Fibroblast of villous mesenchyme (primary cell): ENCODE results near the gene CGB7. TPM values are rescaled to one million over a fixed set of nuclear protein-coding genes. Genes with fewer than 3 reads are reported as not detected.
"Not testable (repeated sequence)": the region's sequence is repeated elsewhere in the genome, so short reads cannot be mapped to it uniquely, and the experiment has no call there.

Source experiments
- DNase-seq: peaks from one replicate; pipeline ENCODE4 v3.0.0-alpha.2; 2010; ENCODE audit warnings: low read depth
- H3K4me3 ChIP-seq: 2 replicates; pipeline ENCODE4 v1.5.1; 2011; ENCODE audit warnings: low read depth, mild to moderate bottlenecking, low read length
- total RNA-seq: library from RNA; depleted of rRNA; stranded (reverse); fragments of >200 nt; gene quantifications from 2 replicates; pipeline ENCODE4 v1.2.3, GENCODE V29; 2012
- TF ChIP-seq, protein P1 (sequence below): IDR thresholded peaks from 2 replicates; pipeline ENCODE4 v1.5.1; 2012; ENCODE audit warnings: low read depth, mild to moderate bottlenecking, low read length; ENCODE audit not compliant: insufficient read depth

CGB7 gene
- total RNA-seq, 1 donor = under 0.01 TPM

DNA sequence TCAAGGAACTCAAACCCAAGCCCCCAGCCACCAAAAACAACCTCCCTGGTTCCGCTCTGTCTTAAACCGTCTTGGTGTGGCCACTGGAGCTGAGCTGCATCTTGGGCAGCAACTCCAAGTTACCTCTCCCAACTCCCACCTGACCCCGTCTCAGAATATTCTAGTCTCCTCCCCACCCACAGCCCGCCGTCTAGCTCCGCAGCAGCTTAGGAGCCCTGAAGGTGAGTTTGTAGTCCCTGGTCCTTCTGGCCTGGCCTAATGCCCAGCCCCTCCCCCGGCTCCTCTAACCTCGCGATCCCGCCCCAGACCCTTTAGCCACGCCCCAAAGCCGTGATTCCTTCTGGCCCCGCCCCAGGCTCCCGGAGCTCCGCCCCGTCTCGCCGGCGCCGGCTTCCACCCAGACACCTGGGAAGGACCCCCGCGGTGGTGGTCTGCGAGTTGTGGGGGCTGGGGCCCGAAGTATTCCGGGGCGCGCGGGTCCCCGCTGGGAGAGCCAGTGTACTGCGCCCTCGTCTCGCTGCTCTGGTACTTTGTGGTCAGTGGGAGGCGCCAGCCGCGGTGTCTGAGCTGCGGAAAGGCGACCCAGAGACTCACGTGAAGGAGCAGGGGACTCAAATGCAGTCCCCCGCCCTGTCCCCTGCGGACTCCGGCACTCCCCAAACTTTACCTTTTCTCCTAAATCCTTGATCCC is 38.2 kb downstream of the CGB7 start:
- peak overlapping the region; percentile 55 for H3K4me3 ChIP-seq
- TF ChIP-seq, protein P1, sequence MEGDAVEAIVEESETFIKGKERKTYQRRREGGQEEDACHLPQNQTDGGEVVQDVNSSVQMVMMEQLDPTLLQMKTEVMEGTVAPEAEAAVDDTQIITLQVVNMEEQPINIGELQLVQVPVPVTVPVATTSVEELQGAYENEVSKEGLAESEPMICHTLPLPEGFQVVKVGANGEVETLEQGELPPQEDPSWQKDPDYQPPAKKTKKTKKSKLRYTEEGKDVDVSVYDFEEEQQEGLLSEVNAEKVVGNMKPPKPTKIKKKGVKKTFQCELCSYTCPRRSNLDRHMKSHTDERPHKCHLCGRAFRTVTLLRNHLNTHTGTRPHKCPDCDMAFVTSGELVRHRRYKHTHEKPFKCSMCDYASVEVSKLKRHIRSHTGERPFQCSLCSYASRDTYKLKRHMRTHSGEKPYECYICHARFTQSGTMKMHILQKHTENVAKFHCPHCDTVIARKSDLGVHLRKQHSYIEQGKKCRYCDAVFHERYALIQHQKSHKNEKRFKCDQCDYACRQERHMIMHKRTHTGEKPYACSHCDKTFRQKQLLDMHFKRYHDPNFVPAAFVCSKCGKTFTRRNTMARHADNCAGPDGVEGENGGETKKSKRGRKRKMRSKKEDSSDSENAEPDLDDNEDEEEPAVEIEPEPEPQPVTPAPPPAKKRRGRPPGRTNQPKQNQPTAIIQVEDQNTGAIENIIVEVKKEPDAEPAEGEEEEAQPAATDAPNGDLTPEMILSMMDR = no peak
- peak; percentile 68 for DNase-seq

DNA sequence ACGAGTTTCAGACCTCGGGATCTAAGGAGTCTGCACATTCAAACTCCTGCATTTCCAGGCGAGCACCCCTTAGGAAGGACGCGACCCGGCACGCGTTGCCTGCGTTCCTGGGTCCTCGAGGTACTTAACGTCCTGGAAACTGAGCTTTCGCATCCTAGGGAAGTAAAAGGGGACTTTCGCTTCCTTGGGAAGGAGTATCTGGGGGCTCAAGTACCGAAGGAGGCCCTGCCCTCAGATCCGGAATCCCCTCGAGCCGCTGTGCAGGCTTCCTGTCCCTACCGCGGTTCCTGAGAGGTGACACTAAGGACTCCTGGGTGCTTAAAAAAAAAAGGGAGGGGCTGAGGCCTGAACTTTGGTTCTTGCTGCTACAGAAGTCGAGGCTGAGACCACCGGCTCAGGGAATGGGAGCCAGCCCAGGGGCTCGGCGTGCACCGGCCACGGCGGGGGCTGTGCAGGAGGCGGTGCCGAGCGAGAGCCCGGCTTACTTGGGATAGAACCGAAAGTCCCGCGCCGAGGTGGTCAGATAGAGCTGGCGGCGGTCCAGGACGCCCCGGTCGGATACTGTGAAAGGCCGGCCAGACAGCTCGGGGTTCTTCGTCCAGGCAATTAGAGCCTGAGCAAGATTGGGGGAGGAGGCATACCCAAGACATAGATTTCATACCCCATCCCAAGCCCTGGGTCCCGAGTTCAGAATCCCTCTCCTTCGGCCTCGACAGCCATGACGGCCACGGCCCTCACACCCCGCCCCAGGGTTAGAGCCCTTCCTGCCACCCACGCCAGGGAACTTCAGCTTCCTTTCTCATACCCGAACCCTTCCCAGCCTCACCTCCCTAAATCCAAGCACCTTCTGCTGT is 38.9 kb downstream of the CGB7 start:
- peak overlapping the region; percentile 55 for H3K4me3 ChIP-seq
- not testable (repeated sequence) for DNase-seq

DNA sequence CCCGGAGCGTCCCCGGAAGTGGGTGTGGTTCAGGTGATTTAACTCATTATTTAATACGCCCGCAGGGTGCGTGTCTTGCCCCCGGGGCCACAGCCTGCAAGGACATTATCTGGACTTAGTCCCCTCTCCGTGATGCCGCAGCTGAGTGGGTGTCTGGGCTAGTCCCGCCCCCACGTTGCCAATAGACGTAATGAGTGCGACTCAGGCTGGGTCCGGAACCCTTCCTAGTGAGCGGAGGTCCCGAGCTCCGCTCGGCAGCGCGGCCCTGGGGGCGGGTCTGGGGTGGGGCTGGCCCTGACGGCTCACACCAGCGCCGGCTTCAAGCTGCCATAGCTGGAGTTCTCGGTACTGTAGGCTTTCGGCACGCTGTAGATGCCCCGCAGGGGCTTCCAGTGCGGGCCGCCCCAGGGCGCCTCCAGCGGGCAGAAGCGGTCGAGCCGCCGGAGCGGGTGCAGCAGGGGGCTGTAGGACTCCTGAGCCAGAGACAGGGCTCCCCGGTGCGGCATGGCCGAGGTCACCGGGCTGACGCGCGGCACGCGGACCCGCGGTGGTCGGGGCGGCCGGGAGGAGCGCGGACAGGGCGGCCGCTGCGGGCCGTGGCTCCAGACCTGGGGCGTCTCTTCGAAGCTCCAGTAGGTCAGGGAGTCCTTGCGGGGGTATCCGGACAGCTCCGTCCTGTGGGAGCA is 39.7 kb downstream of the CGB7 start:
- TF ChIP-seq, protein P1 = peak; percentile 54
- peak overlapping the region; percentile 55 for H3K4me3 ChIP-seq
- DNase-seq = peak; percentile 46

DNA sequence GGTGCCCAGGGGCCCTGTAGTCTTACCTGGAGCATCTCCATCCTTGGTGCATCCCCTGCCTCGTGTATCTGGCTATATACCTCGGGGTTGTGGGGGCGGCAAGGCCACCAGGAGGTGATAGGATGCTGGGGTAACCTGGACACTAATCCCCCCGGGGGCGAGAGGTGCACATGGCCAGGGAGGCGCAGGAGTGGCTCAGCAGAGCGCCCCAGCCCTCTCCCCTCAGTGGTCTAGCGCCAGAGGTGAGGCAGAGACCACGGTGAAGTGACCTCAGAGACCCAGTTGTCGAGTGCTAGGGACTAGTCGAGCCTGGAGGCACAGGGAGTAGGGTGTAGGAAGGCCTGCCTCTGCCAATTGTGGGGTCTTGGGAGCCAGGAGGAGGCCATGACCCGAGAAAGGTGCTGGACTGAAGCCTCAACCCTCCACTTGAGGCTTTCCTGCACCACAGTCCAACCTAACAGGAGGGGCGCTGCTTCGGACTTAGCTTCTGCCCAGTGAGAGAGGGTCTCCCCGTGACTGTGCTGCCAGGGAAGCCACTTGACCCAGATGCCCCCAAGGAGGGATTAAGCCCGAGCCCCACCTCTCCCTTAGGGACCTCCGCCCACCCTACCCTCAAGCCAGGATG is 40.4 kb downstream of the CGB7 start, which contains the start of gene LHB:
TSS of gene LHB (minus strand) at position 51 of the 625 bp plus-strand sequence. CDS start at position 41, 10 bp downstream.
- peak within 1 kb of the TSS; percentile 55 for H3K4me3 ChIP-seq
- DNase-seq = no peak
- TF ChIP-seq, protein P1 = no peak

DNA sequence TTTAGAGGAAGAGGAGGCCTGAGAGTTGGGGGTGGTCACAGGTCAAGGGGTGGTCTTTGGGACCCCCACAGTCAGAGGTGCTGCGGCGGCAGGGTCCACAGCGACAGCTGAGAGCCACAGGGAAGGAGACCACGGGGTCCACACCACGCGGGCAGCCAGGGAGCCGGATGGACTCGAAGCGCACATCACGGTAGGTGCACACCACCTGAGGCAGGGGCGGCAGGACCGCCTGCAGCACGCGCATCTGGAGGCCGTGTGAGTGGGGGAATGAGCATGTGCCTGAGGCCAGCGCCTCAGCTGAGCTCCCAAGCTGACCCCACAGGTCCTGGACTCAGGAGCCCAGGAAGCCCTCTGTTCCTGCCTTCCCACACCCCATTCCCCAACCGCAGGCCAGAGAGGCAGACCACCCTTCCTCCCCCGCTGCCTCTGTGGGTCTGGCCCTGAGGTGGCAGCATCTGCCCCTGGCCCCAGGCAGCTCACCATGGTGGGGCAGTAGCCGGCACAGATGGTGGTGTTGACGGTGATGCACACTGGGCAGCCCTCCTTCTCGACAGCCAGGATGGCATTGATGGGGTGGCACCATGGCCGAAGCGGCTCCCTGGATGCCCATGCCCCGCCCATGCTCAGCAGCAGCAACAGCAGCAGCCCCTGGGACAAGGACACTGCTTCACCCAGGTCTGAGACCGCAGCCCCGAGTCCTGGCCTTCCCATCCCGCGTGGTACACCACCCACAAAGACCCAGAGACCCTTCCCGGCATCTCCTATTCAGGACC is 41.3 kb downstream of the CGB7 start:
- no peak for DNase-seq
- no peak overlapping the region for H3K4me3 ChIP-seq
- TF ChIP-seq, protein P1 = no peak

DNA sequence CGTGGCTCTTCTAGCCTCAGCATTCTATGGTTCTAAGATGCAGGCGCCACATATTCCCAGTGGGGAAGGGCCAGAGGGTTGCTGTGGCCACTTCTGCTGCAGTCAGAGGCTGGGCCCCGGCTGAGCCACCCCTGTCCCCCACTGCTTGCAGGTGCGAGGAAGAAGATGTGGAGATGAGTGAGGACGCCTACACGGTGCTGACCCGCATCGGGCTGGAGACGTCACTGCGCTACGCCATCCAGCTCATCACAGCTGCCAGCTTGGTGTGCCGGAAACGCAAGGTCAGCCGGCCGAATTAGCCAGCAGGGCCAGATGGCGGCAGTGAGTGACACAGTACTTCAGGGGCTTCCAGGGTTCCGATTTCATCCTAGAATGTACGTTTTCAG is 42.7 kb downstream of the CGB7 start:
- H3K4me3 ChIP-seq = no peak overlapping the region
- TF ChIP-seq, protein P1 = no peak
- DNase-seq = no peak
